Activated naive CD8-positive, alpha-beta T cell (primary cell): ENCODE results near the gene MLH3.
"Not testable (repeated sequence)": the region's sequence is repeated elsewhere in the genome, so short reads cannot be mapped to it uniquely, and the experiment has no call there.

ENCODE experiments used
- H3K27ac Mint-ChIP-seq: one replicate; pipeline ENCODE4 v1.8.0; 2021; ENCODE audit warnings: mixed read lengths
- H3K27me3 Mint-ChIP-seq: one replicate; pipeline ENCODE4 v1.8.0; 2021; ENCODE audit warnings: mixed read lengths
- H3K36me3 Mint-ChIP-seq: one replicate; pipeline ENCODE4 v1.8.0; 2021; ENCODE audit warnings: mixed read lengths
- H3K4me1 Mint-ChIP-seq: one replicate; pipeline ENCODE4 v1.8.0; 2021; ENCODE audit warnings: low read depth, mixed read lengths
- H3K4me3 Mint-ChIP-seq: one replicate; pipeline ENCODE4 v1.8.0; 2021; ENCODE audit warnings: mild to moderate bottlenecking, mixed read lengths
- H3K9me3 Mint-ChIP-seq: one replicate; pipeline ENCODE4 v1.8.0; 2021; ENCODE audit warnings: low read depth, mixed read lengths

MLH3 gene

GRCh38 chr14:75077794-75078193 lies 26.5 kb upstream of the MLH3 start:
- Mint-ChIP-seq H3K36me3 (peaks cover 4% of the 10 kb centered on the region), H3K9me3 (no peaks in the 10 kb centered on the region), H3K4me3 (no peak overlapping the region), H3K27ac (no peak overlapping the region), H3K4me1 (no peaks in the 10 kb centered on the region), H3K27me3 (no peaks in the 10 kb centered on the region)

GRCh38 chr14:75070383-75070782 lies 19.1 kb upstream of the MLH3 start:
- Mint-ChIP-seq H3K4me1 (peaks cover 2% of the 10 kb centered on the region), H3K36me3 (no peaks in the 10 kb centered on the region), H3K9me3 (no peaks in the 10 kb centered on the region), H3K27me3 (no peaks in the 10 kb centered on the region), H3K4me3 (peak overlapping the region; percentile 27), H3K27ac (no peak overlapping the region)

GRCh38 chr14:75069811-75070145 lies 18.5 kb upstream of the MLH3 start:
- no peak overlapping the region for H3K4me3 Mint-ChIP-seq
- H3K27me3 Mint-ChIP-seq: no peaks in the 10 kb centered on the region
- H3K9me3 Mint-ChIP-seq: no peaks in the 10 kb centered on the region
- peak overlapping the region; percentile 58 for H3K27ac Mint-ChIP-seq
- no peaks in the 10 kb centered on the region for H3K36me3 Mint-ChIP-seq
- H3K4me1 Mint-ChIP-seq: peaks cover 5% of the 10 kb centered on the region

GRCh38 chr14:75069121-75069810 lies 18.0 kb upstream of the MLH3 start, which contains the start of gene ZC2HC1C:
Gene ZC2HC1C (plus strand): TSS chr14:75069641. CDS start chr14:75070574, 933 bp downstream.
- peak within 1 kb of the TSS; percentile 58 for H3K27ac Mint-ChIP-seq
- no peaks in the 10 kb centered on the region for H3K27me3 Mint-ChIP-seq
- H3K4me3 Mint-ChIP-seq: peak within 1 kb of the TSS; percentile 27
- no peaks in the 10 kb centered on the region for H3K36me3 Mint-ChIP-seq
- H3K4me1 Mint-ChIP-seq: peaks cover 8% of the 10 kb centered on the region
- H3K9me3 Mint-ChIP-seq: no peaks in the 10 kb centered on the region

- peaks cover 14% of the 10 kb centered on the region for H3K4me1 Mint-ChIP-seq
- H3K9me3 Mint-ChIP-seq: no peaks in the 10 kb centered on the region
- no peaks in the 10 kb centered on the region for H3K27me3 Mint-ChIP-seq
- no peaks in the 10 kb centered on the region for H3K36me3 Mint-ChIP-seq
- H3K27ac Mint-ChIP-seq: no peak overlapping the region
- no peak overlapping the region for H3K4me3 Mint-ChIP-seq
Measured at GRCh38 chr14:75068294-75069120, 17.2 kb upstream of the MLH3 start.

- H3K27me3 Mint-ChIP-seq, H3K36me3 Mint-ChIP-seq, H3K9me3 Mint-ChIP-seq, H3K27ac Mint-ChIP-seq, H3K4me3 Mint-ChIP-seq: not testable (repeated sequence)
- H3K4me1 Mint-ChIP-seq: peaks cover 21% of the 10 kb centered on the region
Measured at GRCh38 chr14:75067765-75068164, 16.5 kb upstream of the MLH3 start.

- H3K4me3 Mint-ChIP-seq: no peak overlapping the region
- H3K9me3 Mint-ChIP-seq: no peaks in the 10 kb centered on the region
- H3K27me3 Mint-ChIP-seq: no peaks in the 10 kb centered on the region
- H3K36me3 Mint-ChIP-seq: no peaks in the 10 kb centered on the region
- H3K27ac Mint-ChIP-seq: no peak overlapping the region
- H3K4me1 Mint-ChIP-seq: peaks cover 21% of the 10 kb centered on the region
Measured at GRCh38 chr14:75067212-75067611, 15.9 kb upstream of the MLH3 start.

- Mint-ChIP-seq H3K4me3 (no peak overlapping the region), H3K4me1 (peaks cover 21% of the 10 kb centered on the region), H3K27me3 (no peaks in the 10 kb centered on the region), H3K36me3 (no peaks in the 10 kb centered on the region), H3K27ac (no peak overlapping the region), H3K9me3 (no peaks in the 10 kb centered on the region)
Measured at GRCh38 chr14:75066691-75067090, 15.4 kb upstream of the MLH3 start.

- peak overlapping the region; percentile 97 for H3K27ac Mint-ChIP-seq
Measured at GRCh38 chr14:75064205-75064567, 12.9 kb upstream of the MLH3 start.

GRCh38 chr14:75063491-75064204 lies 12.4 kb upstream of the MLH3 start, which contains the start of gene ACYP1:
Gene ACYP1 (minus strand): TSS chr14:75064024. CDS start chr14:75063553, 471 bp downstream.
- Mint-ChIP-seq H3K4me3 (peak within 1 kb of the TSS; percentile 100), H3K27me3 (no peaks in the 10 kb centered on the region), H3K4me1 (peaks cover 28% of the 10 kb centered on the region), H3K27ac (peak within 1 kb of the TSS; percentile 97), H3K9me3 (no peaks in the 10 kb centered on the region), H3K36me3 (peaks cover 6% of the 10 kb centered on the region)

More at GRCh38 chr14:75064205-75064567, 12.9 kb upstream of the MLH3 start:
- H3K27me3 Mint-ChIP-seq: no peaks in the 10 kb centered on the region
- peaks cover 28% of the 10 kb centered on the region for H3K4me1 Mint-ChIP-seq
- H3K4me3 Mint-ChIP-seq: peak overlapping the region; percentile 100
- no peaks in the 10 kb centered on the region for H3K9me3 Mint-ChIP-seq
- peaks cover 6% of the 10 kb centered on the region for H3K36me3 Mint-ChIP-seq

GRCh38 chr14:75063013-75063412 lies 11.7 kb upstream of the MLH3 start:
- peak overlapping the region; percentile 100 for H3K4me3 Mint-ChIP-seq
- no peaks in the 10 kb centered on the region for H3K9me3 Mint-ChIP-seq
- peaks cover 28% of the 10 kb centered on the region for H3K4me1 Mint-ChIP-seq
- peaks cover 6% of the 10 kb centered on the region for H3K36me3 Mint-ChIP-seq
- no peaks in the 10 kb centered on the region for H3K27me3 Mint-ChIP-seq
- peak overlapping the region; percentile 97 for H3K27ac Mint-ChIP-seq

- no peaks in the 10 kb centered on the region for H3K27me3 Mint-ChIP-seq
- H3K27ac Mint-ChIP-seq: no peak overlapping the region
- no peaks in the 10 kb centered on the region for H3K9me3 Mint-ChIP-seq
- peaks cover 29% of the 10 kb centered on the region for H3K4me1 Mint-ChIP-seq
- H3K4me3 Mint-ChIP-seq: no peak overlapping the region
- peaks cover 10% of the 10 kb centered on the region for H3K36me3 Mint-ChIP-seq
Measured at GRCh38 chr14:75060420-75060819, 9.2 kb upstream of the MLH3 start.

- Mint-ChIP-seq H3K4me3 (no peak overlapping the region), H3K4me1 (peaks cover 25% of the 10 kb centered on the region), H3K36me3 (peaks cover 11% of the 10 kb centered on the region)
Measured at GRCh38 chr14:75059642-75060041, 8.4 kb upstream of the MLH3 start.

GRCh38 chr14:75054421-75054820 lies 3.2 kb upstream of the MLH3 start:
- no peak overlapping the region for H3K4me3 Mint-ChIP-seq
- H3K4me1 Mint-ChIP-seq: peaks cover 26% of the 10 kb centered on the region
- H3K27ac Mint-ChIP-seq: no peak overlapping the region
- H3K36me3 Mint-ChIP-seq: peaks cover 11% of the 10 kb centered on the region
- no peaks in the 10 kb centered on the region for H3K9me3 Mint-ChIP-seq
- no peaks in the 10 kb centered on the region for H3K27me3 Mint-ChIP-seq

More at GRCh38 chr14:75059642-75060041, 8.4 kb upstream of the MLH3 start:
- Mint-ChIP-seq H3K9me3 (no peaks in the 10 kb centered on the region), H3K27me3 (no peaks in the 10 kb centered on the region), H3K27ac (no peak overlapping the region)
